T-helper 2 cell treated with Interferon-gamma antibody and Interleukin-4, amounts not matched to agents 5 μg/mL and 100 μg/mL, for 36 hours (primary cell): ENCODE measurements around the gene ALK.

Source experiments
- DNase-seq: peaks from one replicate; pipeline ENCODE4 v3.0.0; 2021; ENCODE audit warnings: low spot score
- H3K27ac Mint-ChIP-seq: one replicate; pipeline ENCODE4 v1.8.0; 2021; ENCODE audit warnings: mild to moderate bottlenecking, mixed read lengths
- H3K27me3 Mint-ChIP-seq: one replicate; pipeline ENCODE4 v1.8.0; 2021; ENCODE audit warnings: low read depth, mixed read lengths
- H3K36me3 Mint-ChIP-seq: one replicate; pipeline ENCODE4 v1.8.0; 2021; ENCODE audit warnings: low read depth, mixed read lengths
- H3K4me1 Mint-ChIP-seq: one replicate; pipeline ENCODE4 v1.8.0; 2021; ENCODE audit warnings: low read depth, mixed read lengths
- H3K4me3 Mint-ChIP-seq: one replicate; pipeline ENCODE4 v1.8.0; 2022; ENCODE audit warnings: mild to moderate bottlenecking, moderate library complexity, mixed read lengths
- H3K9me3 Mint-ChIP-seq: one replicate; pipeline ENCODE4 v1.8.0; 2021; ENCODE audit warnings: mixed read lengths

Gene ALK

DNA sequence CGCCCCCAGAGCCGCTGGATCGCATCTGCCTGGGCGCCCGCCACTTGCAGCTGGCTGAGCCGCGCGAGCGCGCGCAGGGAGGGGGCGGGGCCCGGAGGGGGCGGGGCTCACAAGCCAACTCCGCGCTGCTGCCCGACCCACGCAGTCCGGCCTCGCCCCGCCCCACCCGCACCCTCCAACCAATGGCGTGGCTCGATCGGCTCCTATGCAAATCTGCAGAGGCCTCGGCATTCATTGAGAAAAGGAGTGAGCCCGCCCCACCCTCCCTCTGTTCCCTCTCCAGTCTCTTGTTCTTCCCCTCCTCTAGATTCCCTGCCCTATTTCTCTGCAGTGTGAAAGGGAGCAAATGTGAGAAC lies at the start of gene ALK:
ALK (minus strand) TSS at position 27 of the 356 bp plus-strand sequence. CDS start 927 bp downstream, outside the sequence.
- Mint-ChIP-seq H3K9me3 (no peaks in the 10 kb centered on the region), H3K27ac (no peak within 1 kb of the TSS), H3K4me1 (no peaks in the 10 kb centered on the region), H3K4me3 (no peak within 1 kb of the TSS), H3K27me3 (peaks cover 39% of the 10 kb centered on the region), H3K36me3 (no peaks in the 10 kb centered on the region)
- DNase-seq: peak; percentile 25

GRCh38 chr2:29966266-29966665 lies 44.9 kb upstream of the ALK start:
- Mint-ChIP-seq H3K4me3 (no peak overlapping the region), H3K36me3 (no peaks in the 10 kb centered on the region), H3K4me1 (no peaks in the 10 kb centered on the region), H3K9me3 (no peaks in the 10 kb centered on the region), H3K27ac (no peak overlapping the region), H3K27me3 (peaks cover 12% of the 10 kb centered on the region)
- DNase-seq: no peak

GRCh38 chr2:29963972-29964570 lies 42.7 kb upstream of the ALK start:
- Mint-ChIP-seq H3K9me3 (no peaks in the 10 kb centered on the region), H3K27me3 (peaks cover 10% of the 10 kb centered on the region), H3K4me1 (no peaks in the 10 kb centered on the region), H3K36me3 (no peaks in the 10 kb centered on the region), H3K4me3 (no peak overlapping the region), H3K27ac (no peak overlapping the region)
- no peak for DNase-seq

GRCh38 chr2:29962922-29963321 lies 41.5 kb upstream of the ALK start:
- Mint-ChIP-seq H3K36me3 (no peaks in the 10 kb centered on the region), H3K4me1 (no peaks in the 10 kb centered on the region), H3K27me3 (peaks cover 10% of the 10 kb centered on the region), H3K9me3 (no peaks in the 10 kb centered on the region), H3K27ac (no peak overlapping the region), H3K4me3 (no peak overlapping the region)
- no peak for DNase-seq

- H3K27me3 Mint-ChIP-seq: peaks cover 7% of the 10 kb centered on the region
- H3K36me3 Mint-ChIP-seq: no peaks in the 10 kb centered on the region
- no peak overlapping the region for H3K27ac Mint-ChIP-seq
- no peak for DNase-seq
- H3K4me1 Mint-ChIP-seq: no peaks in the 10 kb centered on the region
- no peaks in the 10 kb centered on the region for H3K9me3 Mint-ChIP-seq
- H3K4me3 Mint-ChIP-seq: no peak overlapping the region
Observed at GRCh38 chr2:29954316-29954715, 32.9 kb upstream of the ALK start.

DNA sequence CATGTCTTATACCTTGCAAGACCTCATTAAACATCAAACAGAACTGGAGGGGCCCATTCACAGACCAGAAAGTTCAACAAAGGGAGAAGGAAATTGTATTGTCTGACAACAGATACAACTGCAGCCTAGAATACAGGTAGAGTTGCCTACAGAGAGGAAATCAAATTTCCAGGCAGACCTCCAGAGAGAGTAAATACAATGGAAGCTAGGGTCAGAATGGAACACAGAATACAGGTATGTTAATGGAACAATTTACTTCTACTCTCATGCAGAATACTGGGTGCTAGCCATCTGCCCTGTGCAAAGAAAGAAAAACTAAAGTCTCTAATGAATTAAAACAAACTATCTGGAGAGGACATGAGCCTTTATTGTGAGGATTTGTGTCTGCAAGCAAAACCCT lies 31.6 kb upstream of the ALK start:
- Mint-ChIP-seq H3K27ac (no peak overlapping the region), H3K4me3 (no peak overlapping the region), H3K36me3 (no peaks in the 10 kb centered on the region), H3K4me1 (no peaks in the 10 kb centered on the region), H3K9me3 (no peaks in the 10 kb centered on the region), H3K27me3 (peaks cover 7% of the 10 kb centered on the region)
- DNase-seq: no peak

DNA sequence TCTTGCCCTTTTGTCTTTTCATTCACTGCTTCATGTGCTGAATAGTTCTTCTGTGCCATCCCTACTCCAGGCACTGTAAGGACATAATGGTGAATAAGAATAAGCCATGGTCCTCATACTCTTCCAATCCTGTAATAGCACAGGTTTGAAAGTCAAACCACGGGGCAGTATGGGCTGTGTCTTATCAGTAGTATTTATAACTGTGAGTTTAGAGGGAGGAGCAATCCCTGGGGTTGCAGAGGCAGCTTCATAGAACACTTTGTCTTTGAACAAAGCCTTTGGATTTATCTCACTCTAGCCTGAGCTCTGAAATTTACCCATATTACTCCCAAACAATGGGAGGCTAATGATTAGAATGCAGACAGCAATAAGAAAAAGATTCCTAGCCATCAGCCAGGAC lies 30.2 kb upstream of the ALK start:
- no peak for DNase-seq
- H3K36me3 Mint-ChIP-seq: no peaks in the 10 kb centered on the region
- H3K27me3 Mint-ChIP-seq: peaks cover 7% of the 10 kb centered on the region
- no peaks in the 10 kb centered on the region for H3K4me1 Mint-ChIP-seq
- no peak overlapping the region for H3K4me3 Mint-ChIP-seq
- H3K27ac Mint-ChIP-seq: no peak overlapping the region
- no peaks in the 10 kb centered on the region for H3K9me3 Mint-ChIP-seq

GRCh38 chr2:29950481-29950880 lies 29.1 kb upstream of the ALK start:
- H3K4me1 Mint-ChIP-seq: no peaks in the 10 kb centered on the region
- no peaks in the 10 kb centered on the region for H3K36me3 Mint-ChIP-seq
- DNase-seq: no peak
- no peak overlapping the region for H3K4me3 Mint-ChIP-seq
- no peak overlapping the region for H3K27ac Mint-ChIP-seq
- no peaks in the 10 kb centered on the region for H3K9me3 Mint-ChIP-seq
- peaks cover 7% of the 10 kb centered on the region for H3K27me3 Mint-ChIP-seq

GRCh38 chr2:29949042-29949441 lies 27.7 kb upstream of the ALK start:
- no peak overlapping the region for H3K4me3 Mint-ChIP-seq
- peaks cover 2% of the 10 kb centered on the region for H3K27me3 Mint-ChIP-seq
- no peaks in the 10 kb centered on the region for H3K4me1 Mint-ChIP-seq
- no peaks in the 10 kb centered on the region for H3K9me3 Mint-ChIP-seq
- DNase-seq: no peak
- no peak overlapping the region for H3K27ac Mint-ChIP-seq
- H3K36me3 Mint-ChIP-seq: no peaks in the 10 kb centered on the region

GRCh38 chr2:29946505-29946904 lies 25.1 kb upstream of the ALK start:
- Mint-ChIP-seq H3K4me3 (no peak overlapping the region), H3K9me3 (no peaks in the 10 kb centered on the region), H3K36me3 (no peaks in the 10 kb centered on the region), H3K4me1 (no peaks in the 10 kb centered on the region), H3K27ac (no peak overlapping the region), H3K27me3 (no peaks in the 10 kb centered on the region)
- DNase-seq: no peak

- H3K4me1 Mint-ChIP-seq: no peaks in the 10 kb centered on the region
- H3K27ac Mint-ChIP-seq: no peak overlapping the region
- H3K27me3 Mint-ChIP-seq: no peaks in the 10 kb centered on the region
- H3K4me3 Mint-ChIP-seq: no peak overlapping the region
- no peaks in the 10 kb centered on the region for H3K36me3 Mint-ChIP-seq
- DNase-seq: no peak
- no peaks in the 10 kb centered on the region for H3K9me3 Mint-ChIP-seq
Observed at GRCh38 chr2:29942711-29943110, 21.3 kb upstream of the ALK start.

- no peak for DNase-seq
- H3K36me3 Mint-ChIP-seq: no peaks in the 10 kb centered on the region
- no peaks in the 10 kb centered on the region for H3K4me1 Mint-ChIP-seq
- H3K9me3 Mint-ChIP-seq: no peaks in the 10 kb centered on the region
- no peak overlapping the region for H3K27ac Mint-ChIP-seq
- no peak overlapping the region for H3K4me3 Mint-ChIP-seq
- no peaks in the 10 kb centered on the region for H3K27me3 Mint-ChIP-seq
Observed at GRCh38 chr2:29940706-29941105, 19.3 kb upstream of the ALK start.

- Mint-ChIP-seq H3K27ac (no peak overlapping the region), H3K4me1 (no peaks in the 10 kb centered on the region), H3K36me3 (no peaks in the 10 kb centered on the region), H3K27me3 (peaks cover 2% of the 10 kb centered on the region), H3K4me3 (no peak overlapping the region), H3K9me3 (no peaks in the 10 kb centered on the region)
- no peak for DNase-seq
Observed at GRCh38 chr2:29936020-29936419, 14.6 kb upstream of the ALK start.

DNA sequence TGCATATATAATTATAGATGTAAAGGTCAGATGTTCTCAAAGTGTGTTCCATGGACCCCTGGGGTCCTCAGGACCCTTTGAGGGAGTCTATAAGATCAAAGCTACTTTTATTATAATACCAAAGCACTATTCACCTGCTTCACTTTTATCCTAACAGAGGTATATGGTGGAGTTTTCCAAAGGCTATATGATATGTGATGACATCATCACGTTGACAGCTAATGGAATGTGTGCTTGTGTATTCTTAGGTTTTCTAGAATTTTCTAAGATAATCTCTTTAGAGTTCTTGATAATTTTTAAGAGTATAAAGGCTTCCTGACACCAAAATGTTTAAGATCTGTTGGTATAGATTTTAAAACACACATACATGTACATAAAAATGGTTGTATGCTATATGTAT lies 10.4 kb upstream of the ALK start:
- no peak for DNase-seq
- Mint-ChIP-seq H3K36me3 (no peaks in the 10 kb centered on the region), H3K9me3 (no peaks in the 10 kb centered on the region), H3K27ac (no peak overlapping the region), H3K27me3 (peaks cover 2% of the 10 kb centered on the region), H3K4me3 (no peak overlapping the region), H3K4me1 (no peaks in the 10 kb centered on the region)

DNA sequence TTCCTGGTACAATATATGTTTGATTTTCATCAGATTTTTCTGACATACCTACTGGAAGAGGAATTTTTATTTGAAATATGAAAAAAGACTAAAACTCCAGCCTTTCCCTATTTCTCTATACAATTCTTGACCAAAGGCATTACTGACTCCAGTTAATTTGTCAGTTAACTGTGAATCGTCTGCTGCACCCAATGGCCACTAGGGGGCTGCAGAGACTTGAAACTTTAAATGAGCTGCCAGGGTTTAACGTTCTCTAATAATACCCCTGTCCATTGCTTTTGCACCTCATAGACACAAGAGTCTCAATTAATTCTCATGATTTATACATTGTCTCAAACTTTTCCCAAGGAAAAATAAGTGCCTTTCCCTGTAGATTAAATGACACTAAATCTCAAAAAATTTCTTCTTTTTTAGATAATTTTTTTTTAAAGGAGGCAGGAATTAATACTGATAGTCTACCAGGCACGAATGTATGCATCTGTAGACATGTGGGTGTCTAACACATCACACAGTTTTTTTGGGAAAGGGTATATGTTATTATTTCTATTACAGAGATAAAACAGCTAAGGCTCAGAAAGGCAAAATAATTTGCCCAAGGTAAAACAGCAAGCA lies 1.8 kb upstream of the ALK start:
- peak; percentile 19 for DNase-seq

More for the DNA sequence above, 1.8 kb upstream of the ALK start:
- Mint-ChIP-seq H3K9me3 (no peaks in the 10 kb centered on the region), H3K36me3 (no peaks in the 10 kb centered on the region), H3K27ac (no peak overlapping the region), H3K4me1 (no peaks in the 10 kb centered on the region), H3K27me3 (peaks cover 36% of the 10 kb centered on the region), H3K4me3 (no peak overlapping the region)
